ENCODE measurements around the gene HS3ST3B1. TPM values are rescaled to one million over a fixed set of nuclear protein-coding genes. Genes with fewer than 3 reads are reported as not detected.

Gene HS3ST3B1
- polyA plus RNA-seq, 1 experiment, result 10.3 TPM

GRCh38 chr17:14312522-14312921 lies 11.6 kb downstream of the HS3ST3B1 start:
- no peaks in the 10 kb centered on the region for H3K27me3 ChIP-seq (ENCODE audit: control insufficient read depth, insufficient read depth, low read length)
- no peak for DNase-seq (ENCODE audit: low read depth, low spot score)
- no peak for TF ChIP-seq CTCF (IDR thresholded peaks at IDR 0.05; ENCODE audit: low read depth, low read length)
- no peak overlapping the region for H3K4me3 ChIP-seq (ENCODE audit: low read depth, low read length)
- no peak overlapping the region for H3K27ac ChIP-seq (ENCODE audit: low read depth, low read length)
- CTCF ChIA-PET, result interaction anchor here (1.3 kb wide), 1 partner anchor 615 kb away, joined by 4 read pairs; no protein-coding TSS in a partner anchor
- H3K9me3 ChIP-seq (ENCODE audit: control insufficient read depth, insufficient read depth, low read length), result no peaks in the 10 kb centered on the region; the same call in 1 of the 2 replicates
- POLR2A ChIA-PET, result no interaction called here

GRCh38 chr17:14316126-14316832 lies 15.4 kb downstream of the HS3ST3B1 start:
- Histone ChIP-seq H3K27me3 (ENCODE audit: control insufficient read depth, insufficient read depth, low read length) (no peaks in the 10 kb centered on the region), H3K9me3 (ENCODE audit: control insufficient read depth, insufficient read depth, low read length) (no peaks in the 10 kb centered on the region), H3K4me3 (ENCODE audit: low read depth, low read length) (no peak overlapping the region), H3K27ac (ENCODE audit: low read depth, low read length) (no peak overlapping the region)
- no peak for DNase-seq (ENCODE audit: low read depth, low spot score)
- no peak for TF ChIP-seq CTCF (IDR thresholded peaks at IDR 0.05; ENCODE audit: low read depth, low read length)
- ChIA-PET CTCF (interaction anchor here (0.6 to 1.1 kb wide), 3 partner anchors 126 to 728 kb away, joined by 3 to 5 read pairs (median 3); no protein-coding TSS in a partner anchor), POLR2A (no interaction called here)

- Histone ChIP-seq H3K27ac (ENCODE audit: low read depth, low read length) (no peak overlapping the region), H3K4me3 (ENCODE audit: low read depth, low read length) (no peak overlapping the region), H3K9me3 (ENCODE audit: control insufficient read depth, insufficient read depth, low read length) (no peaks in the 10 kb centered on the region), H3K27me3 (ENCODE audit: control insufficient read depth, insufficient read depth, low read length) (no peaks in the 10 kb centered on the region)
- no peak for TF ChIP-seq CTCF (IDR thresholded peaks at IDR 0.05; ENCODE audit: low read depth, low read length)
- no peak for DNase-seq (ENCODE audit: low read depth, low spot score)
- ChIA-PET CTCF (interaction anchor here (0.8 to 1.3 kb wide), 4 partner anchors 10 to 839 kb away, joined by 3 to 6 read pairs (median 3); no protein-coding TSS in a partner anchor), POLR2A (no interaction called here)
These were observed 16.5 kb downstream of the HS3ST3B1 start for GRCh38 chr17:14317383-14317782.

- no peak for TF ChIP-seq CTCF (IDR thresholded peaks at IDR 0.05; ENCODE audit: low read depth, low read length)
- H3K9me3 ChIP-seq (ENCODE audit: control insufficient read depth, insufficient read depth, low read length), result no peaks in the 10 kb centered on the region
- DNase-seq (ENCODE audit: low read depth, low spot score), result no peak
- ChIA-PET POLR2A (no interaction called here), CTCF (interaction anchor here (0.9 to 1.3 kb wide), 4 partner anchors 9 to 838 kb away, joined by 3 to 6 read pairs (median 4); no protein-coding TSS in a partner anchor)
- H3K4me3 ChIP-seq (ENCODE audit: low read depth, low read length), result no peak overlapping the region
- no peaks in the 10 kb centered on the region for H3K27me3 ChIP-seq (ENCODE audit: control insufficient read depth, insufficient read depth, low read length)
- H3K27ac ChIP-seq (ENCODE audit: low read depth, low read length), result peak overlapping the region; percentile 11
These were observed 17.4 kb downstream of the HS3ST3B1 start for GRCh38 chr17:14318109-14318917.

GRCh38 chr17:14318918-14319205 lies 18.0 kb downstream of the HS3ST3B1 start:
- Histone ChIP-seq H3K27me3 (ENCODE audit: control insufficient read depth, insufficient read depth, low read length) (no peaks in the 10 kb centered on the region), H3K4me3 (ENCODE audit: low read depth, low read length) (no peak overlapping the region), H3K27ac (ENCODE audit: low read depth, low read length) (peak overlapping the region; percentile 11), H3K9me3 (ENCODE audit: control insufficient read depth, insufficient read depth, low read length) (no peaks in the 10 kb centered on the region)
- ChIA-PET POLR2A (no interaction called here), CTCF (interaction anchor here (0.9 kb wide), 1 partner anchor 608 kb away, joined by 4 read pairs; no protein-coding TSS in a partner anchor)
- no peak for DNase-seq (ENCODE audit: low read depth, low spot score)
- TF ChIP-seq CTCF (IDR thresholded peaks at IDR 0.05; ENCODE audit: low read depth, low read length), result no peak

Measured in AG04450 (cell line).